Thyroid gland (tissue), 4 donors: ENCODE measurements around the gene PPP1R12A.

Experiments
- CTCF ChIP-seq, 6 experiments: fragments of 200-600 bp in 3 of 6; fragments of 450-650 bp in 3 of 6; sonication (generic) in 3 of 6; IDR thresholded peaks; one replicate each; pipeline ENCODE4 v1.5.1; 2016 to 2019; ENCODE audit warnings: antibody characterized with exemption in 6 of 6, mild to moderate bottlenecking in 2 of 6, inconsistent platforms in 1 of 6, moderate library complexity in 1 of 6
- POLR2A ChIP-seq, 2 donors: fragments of 450-650 bp; IDR thresholded peaks; one replicate each; pipeline ENCODE4 v1.6.1; 2017; ENCODE audit warnings: antibody characterized with exemption in 2 of 2, mild to moderate bottlenecking in 2 of 2, moderate library complexity in 1 of 2

- TF ChIP-seq CTCF (IDR thresholded peaks at IDR 0.05) (no peak), POLR2A (IDR thresholded peaks at IDR 0.05) (no peak)
Observed at GRCh38 chr12:79847417-79847816, 87.5 kb downstream of the PPP1R12A start.
